Measurements from ENCODE around the gene SIK3.

DNA sequence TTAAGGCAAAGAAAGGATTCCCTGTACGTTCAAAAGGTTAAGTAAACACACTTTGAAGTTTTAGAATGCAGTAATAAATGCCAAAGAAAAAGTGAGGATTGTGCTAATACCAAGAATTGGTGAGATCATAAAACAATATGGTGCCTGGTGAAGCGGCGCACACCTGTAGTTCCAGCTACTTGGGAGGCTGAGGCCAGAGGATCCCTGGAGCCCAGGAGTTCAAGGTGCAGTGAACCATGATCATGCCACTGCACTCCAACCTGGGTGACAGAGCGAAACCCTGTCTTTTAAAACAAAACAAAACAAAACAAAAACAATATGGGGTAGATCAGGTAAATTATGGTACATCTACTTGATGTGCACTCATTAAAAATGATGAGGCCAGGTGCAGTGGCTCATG lies 187.4 kb downstream of the SIK3 start:
- TF ChIP-seq, protein P1, sequence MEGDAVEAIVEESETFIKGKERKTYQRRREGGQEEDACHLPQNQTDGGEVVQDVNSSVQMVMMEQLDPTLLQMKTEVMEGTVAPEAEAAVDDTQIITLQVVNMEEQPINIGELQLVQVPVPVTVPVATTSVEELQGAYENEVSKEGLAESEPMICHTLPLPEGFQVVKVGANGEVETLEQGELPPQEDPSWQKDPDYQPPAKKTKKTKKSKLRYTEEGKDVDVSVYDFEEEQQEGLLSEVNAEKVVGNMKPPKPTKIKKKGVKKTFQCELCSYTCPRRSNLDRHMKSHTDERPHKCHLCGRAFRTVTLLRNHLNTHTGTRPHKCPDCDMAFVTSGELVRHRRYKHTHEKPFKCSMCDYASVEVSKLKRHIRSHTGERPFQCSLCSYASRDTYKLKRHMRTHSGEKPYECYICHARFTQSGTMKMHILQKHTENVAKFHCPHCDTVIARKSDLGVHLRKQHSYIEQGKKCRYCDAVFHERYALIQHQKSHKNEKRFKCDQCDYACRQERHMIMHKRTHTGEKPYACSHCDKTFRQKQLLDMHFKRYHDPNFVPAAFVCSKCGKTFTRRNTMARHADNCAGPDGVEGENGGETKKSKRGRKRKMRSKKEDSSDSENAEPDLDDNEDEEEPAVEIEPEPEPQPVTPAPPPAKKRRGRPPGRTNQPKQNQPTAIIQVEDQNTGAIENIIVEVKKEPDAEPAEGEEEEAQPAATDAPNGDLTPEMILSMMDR (IDR thresholded peaks at IDR 0.05): no peak
- TF ChIP-seq POLR2A (IDR thresholded peaks at IDR 0.05): no peak
- no peak for TF ChIP-seq EP300 (IDR thresholded peaks at IDR 0.05)

All from gastroesophageal sphincter (tissue), 3 donors.